A549 (cell line): ENCODE data around the gene ARHGAP10.

Experiments used
- CEBPB ChIP-seq, 2 experiments: fragments of >200 bp in 1 of 2; sonication (Bioruptor Twin) in 1 of 2; formaldehyde crosslinking in 1 of 2; IDR thresholded peaks; 2 replicates each; pipeline ENCODE4 v1.6.1; 2012 to 2016
- CTCF ChIP-seq: fragments of >200 bp; sonication (Bioruptor Twin); formaldehyde crosslinking; IDR thresholded peaks from 3 replicates; pipeline ENCODE4 v1.5.1; 2016
- ESRRA ChIP-seq: fragments of 150-350 bp; IDR thresholded peaks from 2 replicates; pipeline ENCODE4 v1.6.1; 2014; ENCODE audit warnings: mild to moderate bottlenecking, low read length, borderline replicate concordance
- FOSL2 ChIP-seq, 2 experiments: fragments of 450-650 bp in 1 of 2; fragments of >200 bp in 1 of 2; sonication (Bioruptor Twin) in 1 of 2; formaldehyde crosslinking; IDR thresholded peaks; 2 replicates each; pipeline versions ENCODE4 v1.5.0 to v1.6.1; 2016 to 2020; ENCODE audit warnings: mild to moderate bottlenecking in 1 of 2, moderate library complexity in 1 of 2
- HOXB13 ChIP-seq: fragments of 250-450 bp; sonication (Bioruptor Pico); IDR thresholded peaks from 2 replicates; pipeline ENCODE4 v1.5.0; 2020; ENCODE audit warnings: low read depth, mild to moderate bottlenecking, moderate library complexity
- MAX ChIP-seq: IDR thresholded peaks from 2 replicates; pipeline ENCODE4 v1.6.1; 2012
- NFE2L2 ChIP-seq: fragments of 150-350 bp; conservative IDR thresholded peaks from 2 replicates; pipeline ENCODE4 v1.6.1; 2014; ENCODE audit warnings: low read length
- POLR2A ChIP-seq: IDR thresholded peaks from 2 replicates; pipeline ENCODE4 v1.6.1; 2012; ENCODE audit warnings: mild to moderate bottlenecking, low read length
- POLR2AphosphoS2 ChIP-seq: conservative IDR thresholded peaks from 2 replicates; pipeline ENCODE4 v1.6.1; 2012; ENCODE audit warnings: low read length, improper control_type of control experiment, inconsistent platforms

- TF ChIP-seq CTCF (no peak), POLR2A (no peak), MAX (no peak), FOSL2 (IDR thresholded peaks at IDR 0.05) (no peak), FOSL2 (CRISPR knock-in tag; IDR thresholded peaks at IDR 0.05) (no peak), POLR2AphosphoS2 (no peak), ESRRA (no peak), CEBPB (IDR thresholded peaks at IDR 0.05) (no peak), NFE2L2 (no peak), HOXB13 (no peak)
Observed at GRCh38 chr4:147714575-147715401, 17.1 kb upstream of the ARHGAP10 start.
